ENCODE data around the gene ERCC6L. TPM values are rescaled to one million over a fixed set of nuclear protein-coding genes. Genes with fewer than 3 reads are reported as not detected.

Gene ERCC6L
- total and polyA plus RNA-seq, 10 of the 15 experiments (the other 5 are each of a cell fraction or from before 2014, with no cell fraction given) = 4.7 to 13.1 (median 7.7) TPM

- no peak for ATAC-seq
- BruUV-seq (replicated peaks) = no TSS peak
- Histone ChIP-seq H4K20me1 (ENCODE audit: control insufficient read depth, insufficient read depth) (no peaks in the 10 kb centered on the region), H3K36me3 (ENCODE audit: control insufficient read depth in 2 of 2, insufficient read depth in 2 of 2, low read length in 1 of 2) (no peaks in the 10 kb centered on the region), H3K4me3 (no peak overlapping the region), H2AFZ (ENCODE audit: control insufficient read depth, low read depth, low read length) (no peak overlapping the region), H3K4me1 (ENCODE audit: control insufficient read depth, insufficient read depth, low read length) (no peaks in the 10 kb centered on the region), H3K27ac (ENCODE audit: control insufficient read depth, insufficient read depth) (no peak overlapping the region), H3K27me3 (replicated peaks in 1 of 2; ENCODE audit: control insufficient read depth in 2 of 2, insufficient read depth in 2 of 2, low read length in 1 of 2) (no peaks in the 10 kb centered on the region), H3K79me2 (ENCODE audit: control insufficient read depth, insufficient read depth, low read length) (no peaks in the 10 kb centered on the region), H3K4me2 (ENCODE audit: control insufficient read depth, insufficient read depth) (no peak overlapping the region), H3K9ac (ENCODE audit: control insufficient read depth, insufficient read depth, low read length) (no peak overlapping the region), H3K9me3 (replicated peaks; ENCODE audit: control insufficient read depth, insufficient read depth, low read length) (no peaks in the 10 kb centered on the region; the same call in 2 of the 3 replicates)
- WGBS (ENCODE audit: insufficient coverage, insufficient replicate concordance, low lambda C conversion rate, missing lambda C conversion rate) = 28% methylated on average over 3 of the region's 3 CpGs
- SMC1A ChIA-PET (ENCODE audit: uncharacterized antibody, unreplicated experiment) = no interaction called here
- CTCF ChIA-PET = no interaction called here
- in situ Hi-C loops (cut with MboI) (no loop called here), intact Hi-C loops (cut with micrococcal nuclease; ENCODE audit: unreplicated experiment) (no loop called here)
- POLR2A ChIA-PET = no interaction called here
- DNase-seq (ENCODE audit: low read depth, low spot score) = no peak
- FAIRE-seq = no peak
- TF ChIP-seq NR2C1 (IDR thresholded peaks at IDR 0.05) = no peak
- TF ChIP-seq CBX3 (IDR thresholded peaks at IDR 0.05; ENCODE audit: borderline replicate concordance, low read depth) = no peak
- RAD21 ChIA-PET (ENCODE audit: unreplicated experiment) = no interaction called here
These were observed 80.1 kb downstream of the ERCC6L start for GRCh38 chrX:72158773-72159172.

Small RNA genes lying within 50 kb of the gene (small RNA-seq; reads per million reads assigned to genes)
- not detected for gene RF00019

Other genes starting within 250 kb of the ERCC6L start
- under 0.01 and 0.11 TPM in 2 replicates for gene RTL5, start 107.1 kb downstream of the ERCC6L start, total RNA-seq (2014; rRNA removed)
- not detected in 2 replicates for gene RTL5, start 107.1 kb downstream of the ERCC6L start, total RNA-seq (2014; rRNA removed; fragmentation: Illumina TruSeq; extraction: Trizol)
- 0.05 and 0.10 TPM in 2 replicates for gene RTL5, start 107.1 kb downstream of the ERCC6L start, total RNA-seq (2021)
- not detected in 2 replicates for gene RTL5, start 107.1 kb downstream of the ERCC6L start, polyA plus RNA-seq (2011; rRNA removed)
- gene RTL5, start 107.1 kb downstream of the ERCC6L start, polyA plus RNA-seq (2014; fragmentation: Illumina TruSeq; extraction: Trizol) = 0.01 TPM in 1 of 2 replicates, not detected in the other
- gene RTL5, start 107.1 kb downstream of the ERCC6L start, polyA plus RNA-seq (2014; fragmentation: Nextera tagmentation; extraction: Ambion mirVana) = not detected
- 0.03 and 0.05 TPM in 2 replicates for gene RTL5, start 107.1 kb downstream of the ERCC6L start, polyA plus RNA-seq (2014; rRNA removed)
- under 1 TPM in 1 of 2 experiments, not detected in 1; 0.08 TPM for gene RTL5, start 107.1 kb downstream of the ERCC6L start, polyA plus RNA-seq (2016; fragmentation: Nextera tagmentation; extraction: Ambion mirVana)
- gene PIN4, start 57.3 kb downstream of the ERCC6L start, total RNA-seq (2014; rRNA removed) = 10.8 and 14.1 TPM in 2 replicates
- gene PIN4, start 57.3 kb downstream of the ERCC6L start, total RNA-seq (2014; rRNA removed; fragmentation: Illumina TruSeq; extraction: Trizol) = 31.1 and 32.7 TPM in 2 replicates
- 6.4 and 8.2 TPM in 2 replicates for gene PIN4, start 57.3 kb downstream of the ERCC6L start, total RNA-seq (2021)
- gene PIN4, start 57.3 kb downstream of the ERCC6L start, polyA plus RNA-seq (2011; rRNA removed) = 14.6 and 25.1 TPM in 2 replicates
- 31.7 and 46.4 TPM in 2 replicates for gene PIN4, start 57.3 kb downstream of the ERCC6L start, polyA plus RNA-seq (2014; fragmentation: Illumina TruSeq; extraction: Trizol)
- gene PIN4, start 57.3 kb downstream of the ERCC6L start, polyA plus RNA-seq (2014; fragmentation: Nextera tagmentation; extraction: Ambion mirVana) = 10 to 100 TPM; 46.5 to 53.6 TPM
- 30.0 and 53.4 TPM in 2 replicates for gene PIN4, start 57.3 kb downstream of the ERCC6L start, polyA plus RNA-seq (2014; rRNA removed)
- 10 to 100 TPM; 36.1 to 44.9 TPM for gene PIN4, start 57.3 kb downstream of the ERCC6L start, polyA plus RNA-seq (2016; fragmentation: Nextera tagmentation; extraction: Ambion mirVana)
- gene RPS4X, start 38.2 kb upstream of the ERCC6L start, total RNA-seq (2014; rRNA removed) = 2,058 and 2,209 TPM in 2 replicates
- 2,377 and 2,415 TPM in 2 replicates for gene RPS4X, start 38.2 kb upstream of the ERCC6L start, total RNA-seq (2014; rRNA removed; fragmentation: Illumina TruSeq; extraction: Trizol)
- gene RPS4X, start 38.2 kb upstream of the ERCC6L start, total RNA-seq (2021) = 1,872 and 1,950 TPM in 2 replicates
- 2,950 and 2,951 TPM in 2 replicates for gene RPS4X, start 38.2 kb upstream of the ERCC6L start, polyA plus RNA-seq (2011; rRNA removed)
- gene RPS4X, start 38.2 kb upstream of the ERCC6L start, polyA plus RNA-seq (2014; fragmentation: Illumina TruSeq; extraction: Trizol) = 3,485 and 4,083 TPM in 2 replicates
- 1,000 to 10,000 TPM; 1,791 to 1,844 TPM for gene RPS4X, start 38.2 kb upstream of the ERCC6L start, polyA plus RNA-seq (2014; fragmentation: Nextera tagmentation; extraction: Ambion mirVana)
- gene RPS4X, start 38.2 kb upstream of the ERCC6L start, polyA plus RNA-seq (2014; rRNA removed) = 2,579 and 2,978 TPM in 2 replicates
- gene RPS4X, start 38.2 kb upstream of the ERCC6L start, polyA plus RNA-seq (2016; fragmentation: Nextera tagmentation; extraction: Ambion mirVana) = 100 to 1,000 TPM; 655 to 682 TPM
- 0.22 TPM in 1 of 2 replicates, not detected in the other for gene CITED1, start 66.9 kb upstream of the ERCC6L start, total RNA-seq (2014; rRNA removed)
- not detected in 2 replicates for gene CITED1, start 66.9 kb upstream of the ERCC6L start, total RNA-seq (2014; rRNA removed; fragmentation: Illumina TruSeq; extraction: Trizol)
- gene CITED1, start 66.9 kb upstream of the ERCC6L start, total RNA-seq (2021) = not detected in 2 replicates
- gene CITED1, start 66.9 kb upstream of the ERCC6L start, polyA plus RNA-seq (2011; rRNA removed) = 0.30 TPM in 1 of 2 replicates, not detected in the other
- gene CITED1, start 66.9 kb upstream of the ERCC6L start, polyA plus RNA-seq (2014; fragmentation: Illumina TruSeq; extraction: Trizol) = not detected in 2 replicates
- not detected for gene CITED1, start 66.9 kb upstream of the ERCC6L start, polyA plus RNA-seq (2014; fragmentation: Nextera tagmentation; extraction: Ambion mirVana)
- 0.36 and 0.56 TPM in 2 replicates for gene CITED1, start 66.9 kb upstream of the ERCC6L start, polyA plus RNA-seq (2014; rRNA removed)
- gene CITED1, start 66.9 kb upstream of the ERCC6L start, polyA plus RNA-seq (2016; fragmentation: Nextera tagmentation; extraction: Ambion mirVana) = not detected